Cardiac muscle cell (in vitro differentiated cells and primary cell): ENCODE data around the gene RGS11. TPM values are rescaled to one million over a fixed set of nuclear protein-coding genes. Genes with fewer than 3 reads are reported as not detected.

Experiments used
- DNase-seq, 2 donors: peaks; one replicate each; pipeline versions ENCODE4 v3.0.0 to v3.0.0-alpha.2; 2010 to 2017; ENCODE audit warnings: low read depth in 1 of 2, low spot score in 1 of 2
- H3K27ac ChIP-seq: fragments of 200-600 bp; sonication (generic); 2 replicates; pipeline ENCODE4 v1.5.1; 2016
- H3K27me3 ChIP-seq: fragments of 200-600 bp; sonication (generic); 2 replicates; pipeline ENCODE4 v1.6.0; 2016; ENCODE audit warnings: control low read depth
- H3K36me3 ChIP-seq: fragments of 200-600 bp; sonication (generic); 2 replicates; pipeline ENCODE4 v1.5.1; 2016; ENCODE audit warnings: control low read depth
- H3K4me1 ChIP-seq: fragments of 200-600 bp; sonication (generic); 2 replicates; pipeline ENCODE4 v1.8.1; 2017; ENCODE audit warnings: low read depth, mild to moderate bottlenecking, mixed run types
- H3K4me3 ChIP-seq: fragments of 200-600 bp; sonication (generic); 2 replicates; pipeline ENCODE4 v1.5.1; 2016; ENCODE audit warnings: mild to moderate bottlenecking
- H3K9me3 ChIP-seq: fragments of 200-600 bp; sonication (generic); 2 replicates; pipeline ENCODE4 v1.5.1; 2017; ENCODE audit warnings: low read depth, mild to moderate bottlenecking, control low read depth
- polyA plus RNA-seq: library from polyadenylated mRNA; unstranded; fragments of >200 nt; fragmentation: Nextera tagmentation; extraction: Ambion mirVana; gene quantifications from 2 replicates; pipeline ENCODE4 v1.2.1, GENCODE V29; 2016
- total RNA-seq: library from RNA; depleted of rRNA; stranded (reverse); fragments of >200 nt; gene quantifications from 2 replicates; pipeline ENCODE4 v1.2.3, GENCODE V29; 2016
- TF ChIP-seq, protein P1 (sequence below): IDR thresholded peaks from 2 replicates; pipeline ENCODE4 v1.5.1; 2012; ENCODE audit warnings: low read depth, mild to moderate bottlenecking, low read length

RGS11 gene
- total and polyA plus RNA-seq, 2 experiments from 2014 or later = 12.0 to 14.8 TPM

DNA sequence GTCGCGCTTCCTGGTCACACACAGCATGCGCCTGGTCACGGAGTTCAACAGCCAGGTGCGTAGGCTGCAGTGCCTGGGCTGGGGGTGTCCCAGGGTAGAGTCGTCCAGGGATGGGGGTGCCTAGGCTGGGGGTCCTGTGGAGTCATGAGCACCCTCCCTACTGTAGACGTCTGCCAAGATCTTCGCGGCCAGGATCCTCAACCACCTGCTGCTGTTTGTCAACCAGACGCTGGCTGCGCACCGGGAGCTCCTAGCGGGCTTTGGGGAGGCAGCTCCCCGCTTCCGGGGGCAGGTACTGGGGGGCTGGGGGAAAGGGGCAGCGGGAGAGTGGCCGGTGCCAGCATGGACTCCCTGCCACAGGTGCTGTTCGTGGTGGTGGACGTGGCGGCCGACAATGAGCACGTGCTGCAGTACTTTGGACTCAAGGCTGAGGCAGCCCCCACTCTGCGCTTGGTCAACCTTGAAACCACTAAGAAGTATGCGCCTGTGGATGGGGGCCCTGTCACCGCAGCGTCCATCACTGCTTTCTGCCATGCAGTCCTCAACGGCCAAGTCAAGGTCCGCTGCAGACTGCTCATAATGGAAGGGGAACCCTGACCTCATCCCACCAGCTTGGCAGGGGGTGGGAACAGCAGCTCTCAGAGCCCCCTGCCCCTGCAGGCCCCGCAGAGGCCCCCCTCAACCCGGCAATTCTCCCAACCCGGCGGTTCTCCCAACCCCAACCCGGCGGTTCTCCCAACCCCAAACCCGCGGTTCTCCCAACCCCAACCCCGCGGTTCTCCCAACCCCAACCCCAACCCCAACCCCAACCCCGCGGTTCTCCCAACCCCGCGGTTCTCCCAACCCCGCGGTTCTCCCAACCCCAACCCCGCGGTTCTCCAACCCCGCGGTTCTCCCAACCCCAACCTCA, 9.7 kb upstream of the RGS11 start:
- Histone ChIP-seq H3K4me3 (no peak overlapping the region), H3K9me3 (no peaks in the 10 kb centered on the region), H3K27ac (no peak overlapping the region), H3K27me3 (peaks cover 19% of the 10 kb centered on the region), H3K36me3 (peaks cover 14% of the 10 kb centered on the region), H3K4me1 (no peaks in the 10 kb centered on the region)
- no peak for DNase-seq
- TF ChIP-seq, protein P1, sequence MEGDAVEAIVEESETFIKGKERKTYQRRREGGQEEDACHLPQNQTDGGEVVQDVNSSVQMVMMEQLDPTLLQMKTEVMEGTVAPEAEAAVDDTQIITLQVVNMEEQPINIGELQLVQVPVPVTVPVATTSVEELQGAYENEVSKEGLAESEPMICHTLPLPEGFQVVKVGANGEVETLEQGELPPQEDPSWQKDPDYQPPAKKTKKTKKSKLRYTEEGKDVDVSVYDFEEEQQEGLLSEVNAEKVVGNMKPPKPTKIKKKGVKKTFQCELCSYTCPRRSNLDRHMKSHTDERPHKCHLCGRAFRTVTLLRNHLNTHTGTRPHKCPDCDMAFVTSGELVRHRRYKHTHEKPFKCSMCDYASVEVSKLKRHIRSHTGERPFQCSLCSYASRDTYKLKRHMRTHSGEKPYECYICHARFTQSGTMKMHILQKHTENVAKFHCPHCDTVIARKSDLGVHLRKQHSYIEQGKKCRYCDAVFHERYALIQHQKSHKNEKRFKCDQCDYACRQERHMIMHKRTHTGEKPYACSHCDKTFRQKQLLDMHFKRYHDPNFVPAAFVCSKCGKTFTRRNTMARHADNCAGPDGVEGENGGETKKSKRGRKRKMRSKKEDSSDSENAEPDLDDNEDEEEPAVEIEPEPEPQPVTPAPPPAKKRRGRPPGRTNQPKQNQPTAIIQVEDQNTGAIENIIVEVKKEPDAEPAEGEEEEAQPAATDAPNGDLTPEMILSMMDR = no peak

DNA sequence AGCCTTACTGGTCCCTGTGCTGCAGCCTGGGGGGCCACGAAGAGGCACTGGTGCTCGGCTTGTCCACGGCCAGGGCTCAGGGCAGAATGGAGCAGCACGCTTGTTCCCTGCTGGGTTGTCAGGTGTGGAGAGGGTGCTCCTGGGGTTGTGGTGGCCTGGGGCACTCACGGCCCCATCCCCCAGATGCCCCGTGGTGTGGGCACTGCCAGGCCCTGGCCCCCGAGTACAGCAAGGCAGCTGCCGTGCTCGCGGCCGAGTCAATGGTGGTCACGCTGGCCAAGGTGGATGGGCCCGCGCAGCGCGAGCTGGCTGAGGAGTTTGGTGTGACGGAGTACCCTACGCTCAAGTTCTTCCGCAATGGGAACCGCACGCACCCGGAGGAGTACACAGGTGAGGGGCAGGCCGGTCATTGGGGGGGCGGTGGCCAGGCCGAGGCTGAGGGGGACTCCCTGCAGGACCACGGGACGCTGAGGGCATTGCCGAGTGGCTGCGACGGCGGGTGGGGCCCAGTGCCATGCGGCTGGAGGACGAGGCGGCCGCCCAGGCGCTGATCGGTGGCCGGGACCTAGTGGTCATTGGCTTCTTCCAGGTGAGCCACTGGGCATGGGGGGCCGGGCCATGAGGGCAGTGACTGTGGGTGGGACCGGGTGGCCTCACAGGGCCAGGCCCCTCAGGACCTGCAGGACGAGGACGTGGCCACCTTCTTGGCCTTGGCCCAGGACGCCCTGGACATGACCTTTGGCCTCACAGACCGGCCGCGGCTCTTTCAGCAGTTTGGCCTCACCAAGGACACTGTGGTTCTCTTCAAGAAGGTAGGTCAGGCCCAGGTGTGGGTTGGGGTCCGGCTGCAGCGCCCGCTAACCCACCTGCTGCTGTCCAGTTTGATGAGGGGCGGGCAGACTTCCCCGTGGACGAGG, 8.7 kb upstream of the RGS11 start:
- peaks cover 26% of the 10 kb centered on the region for H3K27me3 ChIP-seq
- H3K4me3 ChIP-seq = no peak overlapping the region
- DNase-seq = no peak
- H3K36me3 ChIP-seq = peaks cover 14% of the 10 kb centered on the region
- H3K9me3 ChIP-seq = no peaks in the 10 kb centered on the region
- no peaks in the 10 kb centered on the region for H3K4me1 ChIP-seq
- TF ChIP-seq, protein P1 = no peak
- no peak overlapping the region for H3K27ac ChIP-seq

DNA sequence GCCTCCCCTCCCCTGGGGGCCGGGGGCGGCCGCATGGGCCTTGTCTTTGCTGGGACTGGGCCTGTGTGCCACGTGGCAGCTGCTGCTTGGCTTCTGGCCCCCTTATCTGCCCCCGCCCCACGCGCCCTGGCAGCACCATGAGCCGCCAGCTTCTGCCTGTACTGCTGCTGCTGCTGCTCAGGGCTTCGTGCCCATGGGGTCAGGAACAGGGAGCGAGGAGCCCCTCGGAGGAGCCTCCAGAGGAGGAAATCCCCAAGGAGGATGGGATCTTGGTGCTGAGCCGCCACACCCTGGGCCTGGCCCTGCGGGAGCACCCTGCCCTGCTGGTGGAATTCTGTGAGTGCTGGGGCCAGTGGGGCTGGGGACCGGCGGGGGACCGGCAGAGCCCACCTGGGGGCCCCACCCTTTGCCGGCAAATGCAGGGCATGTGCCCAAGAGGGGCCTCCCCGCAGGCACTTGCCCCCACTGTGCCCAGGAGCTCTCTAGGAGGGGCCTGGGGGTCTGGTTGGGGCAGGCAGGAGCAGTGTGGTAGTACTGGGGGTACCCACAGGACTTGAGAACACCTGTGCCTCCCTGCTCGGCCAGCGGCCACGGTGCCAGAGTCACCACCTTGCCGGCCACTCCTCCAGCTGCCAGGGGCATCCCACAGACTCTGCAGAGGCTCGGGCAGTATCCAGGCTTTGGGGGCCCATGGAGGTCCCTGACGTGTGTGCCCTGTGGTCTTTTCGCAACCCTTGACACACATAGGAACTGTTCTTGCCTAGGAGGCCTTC, 7.5 kb upstream of the RGS11 start, which contains the start of gene PDIA2:
Gene PDIA2, plus strand, starts transcription at position 132 of the 773 bp plus-strand sequence. Its CDS starts 6 bp downstream, at position 138.
- Histone ChIP-seq H3K4me1 (no peaks in the 10 kb centered on the region), H3K4me3 (no peak within 1 kb of the TSS), H3K27ac (no peak within 1 kb of the TSS), H3K9me3 (no peaks in the 10 kb centered on the region), H3K36me3 (peaks cover 9% of the 10 kb centered on the region), H3K27me3 (peaks cover 36% of the 10 kb centered on the region)
- TF ChIP-seq, protein P1 = no peak
- no peak for DNase-seq

DNA sequence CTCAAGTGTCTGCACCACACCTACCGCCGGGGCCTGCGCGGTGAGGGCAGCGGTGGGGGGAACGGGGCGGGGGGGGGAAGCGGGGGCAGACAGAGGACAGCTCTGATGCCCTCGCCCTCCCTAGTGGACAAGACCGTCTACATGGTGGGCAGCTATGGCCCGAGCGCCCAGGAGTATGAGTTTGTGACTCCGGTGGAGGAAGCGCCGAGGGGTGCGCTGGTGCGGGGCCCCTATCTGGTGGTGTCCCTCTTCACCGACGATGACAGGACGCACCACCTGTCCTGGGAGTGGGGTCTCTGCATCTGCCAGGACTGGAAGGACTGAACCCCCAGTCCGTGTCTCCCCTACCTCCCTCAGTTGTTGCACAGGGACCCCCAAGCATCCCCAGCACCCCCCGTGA, 6.7 kb upstream of the RGS11 start:
- Histone ChIP-seq H3K27ac (no peak overlapping the region), H3K4me3 (no peak overlapping the region), H3K9me3 (no peaks in the 10 kb centered on the region), H3K36me3 (peaks cover 3% of the 10 kb centered on the region), H3K27me3 (peaks cover 37% of the 10 kb centered on the region), H3K4me1 (no peaks in the 10 kb centered on the region)
- TF ChIP-seq, protein P1 = no peak
- no peak for DNase-seq
